Left ventricle myocardium inferior (tissue), 1 donor: Measurements from ENCODE around the gene GNG12. TPM values are rescaled to one million over a fixed set of nuclear protein-coding genes. Genes with fewer than 3 reads are reported as not detected.

Source experiments
- DNase-seq: peaks from one replicate; pipeline ENCODE4 v3.0.0-alpha.2; 2020
- H3K27ac ChIP-seq: fragments of 200-600 bp; replicated peaks from 2 replicates; pipeline ENCODE4 v1.8.0; 2021
- H3K27me3 ChIP-seq: fragments of 200-600 bp; 2 replicates; pipeline ENCODE4 v1.8.0; 2021; ENCODE audit warnings: low read depth
- H3K36me3 ChIP-seq: fragments of 200-600 bp; 2 replicates; pipeline ENCODE4 v1.8.0; 2021
- H3K4me1 ChIP-seq: fragments of 200-600 bp; 2 replicates; pipeline ENCODE4 v1.8.0; 2021
- H3K4me3 ChIP-seq: fragments of 200-600 bp; 2 replicates; pipeline ENCODE4 v1.8.0; 2021; ENCODE audit warnings: mild to moderate bottlenecking, moderate library complexity
- H3K9me3 ChIP-seq: fragments of 200-600 bp; replicated peaks from 2 replicates; pipeline ENCODE4 v1.8.0; 2021
- CTCF ChIP-seq: fragments of 200-600 bp; IDR thresholded peaks from 2 replicates; pipeline ENCODE4 v1.8.0; 2021; ENCODE audit warnings: antibody characterized with exemption, mild to moderate bottlenecking, borderline replicate concordance
- intact Hi-C: fragments of 100-400 bp; cut with micrococcal nuclease; formaldehyde crosslinking; loops from one replicate; pipeline ENCODE4 v1.11.0; 2022
- total RNA-seq: library from RNA; stranded (reverse); fragmentation: NEBNext Ultra II Directional; extraction: Animal tissue kit (Norgen Biotek cat#: 25700); gene quantifications from one replicate; pipeline ENCODE4 v1.2.1, GENCODE V29; 2021
- donor health status: DM: no; HTN: yes; CAD: no; lungs with severe emphysema.

Gene GNG12
- total RNA-seq, 1 donor from 2014 or later, result 35.1 TPM

DNA sequence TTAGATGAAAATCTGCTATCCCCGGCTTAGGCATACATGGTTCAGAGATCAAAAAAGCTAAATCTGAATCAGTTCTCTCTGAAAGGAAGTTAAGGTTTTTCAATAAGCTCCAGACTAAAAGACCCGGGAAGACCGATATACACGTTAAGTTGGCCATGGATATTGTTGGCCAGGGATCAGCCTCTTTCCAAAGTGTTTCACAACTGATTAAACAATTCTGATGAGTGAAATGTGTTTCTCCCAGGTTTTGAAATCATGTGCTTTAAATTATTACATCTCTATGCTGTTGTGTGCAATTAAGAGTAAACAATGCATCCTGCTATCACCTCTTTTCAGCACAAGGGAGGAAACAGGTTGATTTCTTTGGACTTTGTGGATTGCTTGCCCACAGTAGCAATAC, 23.7 kb upstream of the GNG12 start:
- Histone ChIP-seq H3K27ac (no peak overlapping the region), H3K4me1 (peaks cover 1% of the 10 kb centered on the region), H3K9me3 (no peaks in the 10 kb centered on the region), H3K4me3 (no peak overlapping the region), H3K27me3 (no peaks in the 10 kb centered on the region), H3K36me3 (no peaks in the 10 kb centered on the region)
- DNase-seq, result no peak
- intact Hi-C loops, result loop anchor here (5.0 kb wide), 1 partner anchor 155 kb away; no protein-coding TSS in a partner anchor
- no peak for TF ChIP-seq CTCF

GRCh38 chr1:67855961-67856360, 22.7 kb upstream of the GNG12 start:
- Histone ChIP-seq H3K27me3 (no peaks in the 10 kb centered on the region), H3K36me3 (no peaks in the 10 kb centered on the region), H3K4me1 (peaks cover under 1% of the 10 kb centered on the region), H3K9me3 (no peaks in the 10 kb centered on the region), H3K4me3 (no peak overlapping the region), H3K27ac (no peak overlapping the region)
- no peak for TF ChIP-seq CTCF
- DNase-seq, result no peak
- intact Hi-C loops, result loop anchor here (5.0 kb wide), 1 partner anchor 156 kb away; no protein-coding TSS in a partner anchor

- intact Hi-C loops, result loop anchor here (5.0 kb wide), 1 partner anchor 157 kb away; no protein-coding TSS in a partner anchor
Measured at GRCh38 chr1:67855444-67855843, 22.2 kb upstream of the GNG12 start.

DNA sequence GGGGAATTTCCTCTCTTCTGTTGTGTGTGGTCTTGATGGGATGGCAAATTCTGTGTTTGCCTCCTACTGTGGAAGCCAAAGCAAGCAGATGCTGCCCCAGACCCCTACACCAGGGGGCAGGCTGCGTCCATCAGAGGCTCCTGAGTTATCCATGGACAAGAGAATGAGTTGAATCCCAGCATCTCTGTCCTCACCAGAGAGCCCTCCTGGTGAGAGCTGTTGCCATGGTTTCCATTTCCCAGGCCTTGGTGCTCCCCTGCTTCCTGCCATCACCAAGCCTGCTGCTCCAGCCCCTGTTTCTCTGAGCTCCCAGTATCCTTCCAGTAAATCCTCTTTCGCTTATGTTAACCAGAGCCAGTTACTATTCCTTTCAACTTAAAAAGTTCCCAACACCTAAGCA, 20.4 kb upstream of the GNG12 start:
- Histone ChIP-seq H3K4me3 (no peak overlapping the region), H3K27me3 (no peaks in the 10 kb centered on the region), H3K27ac (no peak overlapping the region), H3K4me1 (peaks cover 11% of the 10 kb centered on the region), H3K36me3 (no peaks in the 10 kb centered on the region), H3K9me3 (no peaks in the 10 kb centered on the region)
- DNase-seq, result peak; percentile 50
- peak; percentile 83 for TF ChIP-seq CTCF
- intact Hi-C loops, result loop anchor here (5.0 kb wide), 1 partner anchor 259 kb away; no protein-coding TSS in a partner anchor

More at GRCh38 chr1:67855444-67855843, 22.2 kb upstream of the GNG12 start:
- no peak for TF ChIP-seq CTCF
- no peaks in the 10 kb centered on the region for H3K36me3 ChIP-seq
- H3K4me3 ChIP-seq, result no peak overlapping the region
- no peak for DNase-seq
- H3K27ac ChIP-seq, result no peak overlapping the region
- peaks cover 6% of the 10 kb centered on the region for H3K4me1 ChIP-seq
- H3K27me3 ChIP-seq, result no peaks in the 10 kb centered on the region
- H3K9me3 ChIP-seq, result no peaks in the 10 kb centered on the region

GRCh38 chr1:67851800-67852199, 18.5 kb upstream of the GNG12 start:
- Histone ChIP-seq H3K4me1 (peaks cover 11% of the 10 kb centered on the region), H3K36me3 (no peaks in the 10 kb centered on the region), H3K4me3 (no peak overlapping the region), H3K9me3 (no peaks in the 10 kb centered on the region), H3K27me3 (no peaks in the 10 kb centered on the region), H3K27ac (no peak overlapping the region)
- intact Hi-C loops, result loop anchor here (5.0 kb wide), 1 partner anchor 261 kb away; no protein-coding TSS in a partner anchor
- no peak for TF ChIP-seq CTCF
- DNase-seq, result no peak
